ENCODE results near the gene SRSF3.

- TF ChIP-seq REST (IDR thresholded peaks at IDR 0.05; ENCODE audit: insufficient read depth in 1 of 2, low read depth in 2 of 2, low read length in 2 of 2) (no peak), TAF1 (IDR thresholded peaks at IDR 0.05; ENCODE audit: borderline replicate concordance, insufficient read depth, low read length) (no peak), POLR2AphosphoS5 (IDR thresholded peaks at IDR 0.05; ENCODE audit: low read depth, low read length) (no peak), FOXP2 (optimal IDR thresholded peaks at IDR 0.05; ENCODE audit: borderline replicate concordance, extremely low read depth, extremely low read length, insufficient read depth) (no peak), SIN3A (IDR thresholded peaks at IDR 0.05; ENCODE audit: borderline replicate concordance, insufficient read depth, low read length) (no peak)
Measured at GRCh38 chr6:36556281-36556680, 37.9 kb upstream of the SRSF3 start.

Data from PFSK-1 (cell line).